H9 (cell line): ENCODE results near the gene KCNG1. TPM values are rescaled to one million over a fixed set of nuclear protein-coding genes. Genes with fewer than 3 reads are reported as not detected.

Experiments used
- DNase-seq: peaks from one replicate; pipeline ENCODE4 v3.0.0-alpha.2; 2017
- H2AFZ ChIP-seq: one replicate; pipeline ENCODE4 v1.6.1; 2013; ENCODE audit warnings: mild to moderate bottlenecking, low read length, control low read depth, moderate library complexity
- H2AK5ac ChIP-seq: 2 replicates; pipeline ENCODE4 v1.6.1; 2013; ENCODE audit warnings: low read length, control low read depth, mixed read lengths; ENCODE audit not compliant: insufficient read length
- H2BK120ac ChIP-seq: one replicate; pipeline ENCODE4 v1.6.1; 2013; ENCODE audit warnings: low read depth, mild to moderate bottlenecking, low read length, control low read depth, inconsistent platforms; ENCODE audit not compliant: poor library complexity, severe bottlenecking
- H2BK12ac ChIP-seq: 2 replicates; pipeline ENCODE4 v1.6.1; 2013; ENCODE audit warnings: low read length, control low read depth, mixed read lengths, low read depth; ENCODE audit not compliant: insufficient read length
- H2BK15ac ChIP-seq: 2 replicates; pipeline ENCODE4 v1.6.1; 2013; ENCODE audit warnings: low read depth, low read length, control low read depth
- H2BK20ac ChIP-seq: one replicate; pipeline ENCODE4 v1.6.1; 2013; ENCODE audit warnings: low read depth, mild to moderate bottlenecking, low read length, control low read depth, inconsistent platforms; ENCODE audit not compliant: poor library complexity, severe bottlenecking
- H2BK5ac ChIP-seq: 2 replicates; pipeline ENCODE4 v1.6.1; 2013; ENCODE audit warnings: low read length, control low read depth, mixed read lengths; ENCODE audit not compliant: insufficient read length
- H3K14ac ChIP-seq: 2 replicates; pipeline ENCODE4 v1.6.1; 2013; ENCODE audit warnings: low read length, control low read depth; ENCODE audit not compliant: insufficient read depth
- H3K18ac ChIP-seq: 2 replicates; pipeline ENCODE4 v1.6.1; 2013; ENCODE audit warnings: low read depth, mild to moderate bottlenecking, mixed read lengths, low read length, control low read depth; ENCODE audit not compliant: insufficient read length
- H3K23ac ChIP-seq: 2 replicates; pipeline ENCODE4 v1.6.1; 2013; ENCODE audit warnings: low read length, control low read depth, mixed read lengths, low read depth; ENCODE audit not compliant: insufficient read length
- H3K23me2 ChIP-seq: 2 replicates; pipeline ENCODE4 v1.6.1; 2013; ENCODE audit warnings: low read depth, mild to moderate bottlenecking, mixed read lengths, low read length, control low read depth; ENCODE audit not compliant: insufficient read length, poor library complexity, severe bottlenecking
- H3K27ac ChIP-seq: 2 replicates; pipeline ENCODE4 v1.5.1; 2013; ENCODE audit warnings: low read length, control low read depth, mixed read lengths, low read depth; ENCODE audit not compliant: insufficient read length
- H3K27me3 ChIP-seq: 2 replicates; pipeline ENCODE4 v1.6.1; 2013; ENCODE audit warnings: low read length, control low read depth, inconsistent platforms; ENCODE audit not compliant: insufficient read depth
- H3K4ac ChIP-seq: 2 replicates; pipeline ENCODE4 v1.6.1; 2013; ENCODE audit warnings: low read depth, mild to moderate bottlenecking, control low read depth, inconsistent platforms, low read length, moderate library complexity
- H3K4me1 ChIP-seq: 2 replicates; pipeline ENCODE4 v1.6.1; 2013; ENCODE audit warnings: low read length, control low read depth, inconsistent platforms; ENCODE audit not compliant: insufficient read depth
- H3K4me2 ChIP-seq: 2 replicates; pipeline ENCODE4 v1.6.1; 2013; ENCODE audit warnings: low read length, control low read depth, mixed read lengths; ENCODE audit not compliant: insufficient read length, insufficient read depth
- H3K56ac ChIP-seq: 2 replicates; pipeline ENCODE4 v1.6.1; 2013; ENCODE audit warnings: low read depth, mild to moderate bottlenecking, mixed read lengths, low read length, control low read depth; ENCODE audit not compliant: insufficient read length
- H3K79me1 ChIP-seq: 2 replicates; pipeline ENCODE4 v1.6.1; 2013; ENCODE audit warnings: low read depth, mild to moderate bottlenecking, moderate library complexity, low read length, control low read depth, inconsistent platforms; ENCODE audit not compliant: insufficient read depth, poor library complexity, severe bottlenecking
- H3K79me2 ChIP-seq: 2 replicates; pipeline ENCODE4 v1.6.1; 2013; ENCODE audit warnings: low read length, control low read depth, inconsistent platforms; ENCODE audit not compliant: insufficient read depth
- H3K9ac ChIP-seq: 2 replicates; pipeline ENCODE4 v1.6.1; 2013; ENCODE audit warnings: low read length, control low read depth, mixed read lengths; ENCODE audit not compliant: insufficient read length; ENCODE audit errors: extremely low read depth
- H3K9me3 ChIP-seq: one replicate; pipeline ENCODE4 v1.6.1; 2013; ENCODE audit warnings: low read depth, low read length, inconsistent platforms; ENCODE audit not compliant: control insufficient read depth
- H3T11ph ChIP-seq: one replicate; pipeline ENCODE4 v1.6.1; 2013; ENCODE audit warnings: mild to moderate bottlenecking, low read length, control low read depth, inconsistent platforms
- H4K20me1 ChIP-seq: one replicate; pipeline ENCODE4 v1.6.1; 2013; ENCODE audit not compliant: control insufficient read depth, insufficient read length, insufficient read depth
- H4K5ac ChIP-seq: 2 replicates; pipeline ENCODE4 v1.6.1; 2013; ENCODE audit warnings: low read depth, mild to moderate bottlenecking, mixed read lengths, low read length, control low read depth; ENCODE audit not compliant: insufficient read length
- H4K8ac ChIP-seq: replicated peaks from 2 replicates; pipeline ENCODE4 v1.6.1; 2013; ENCODE audit warnings: low read length, control low read depth, mixed read lengths, low read depth; ENCODE audit not compliant: insufficient read length
- H4K91ac ChIP-seq: 2 replicates; pipeline ENCODE4 v1.6.1; 2013; ENCODE audit warnings: low read depth, mild to moderate bottlenecking, moderate library complexity, mixed read lengths, low read length, control low read depth; ENCODE audit not compliant: insufficient read length
- H3K27ac Mint-ChIP-seq, 3 experiments: 2 replicates in 2 of 3; 3 replicates in 1 of 3; pipeline ENCODE4 v1.8.0; 2020 to 2021; ENCODE audit warnings: mixed read lengths in 3 of 3, mild to moderate bottlenecking in 1 of 3, moderate library complexity in 1 of 3
- H3K27me3 Mint-ChIP-seq: 2 replicates; pipeline ENCODE4 v1.8.0; 2021; ENCODE audit warnings: low read depth, mild to moderate bottlenecking, moderate library complexity, mixed read lengths
- H3K36me3 Mint-ChIP-seq, 3 experiments: 2 replicates in 2 of 3; 3 replicates in 1 of 3; pipeline ENCODE4 v1.8.0; 2020 to 2021; ENCODE audit warnings: low read depth in 3 of 3, mixed read lengths in 3 of 3; ENCODE audit not compliant: insufficient read depth in 1 of 3
- H3K4me1 Mint-ChIP-seq, 2 experiments: 2 replicates each; pipeline ENCODE4 v1.8.0; 2020; ENCODE audit warnings: mixed read lengths in 2 of 2
- H3K4me3 Mint-ChIP-seq, 2 experiments: 2 replicates in 1 of 2; 3 replicates in 1 of 2; pipeline ENCODE4 v1.8.0; 2020 to 2021; ENCODE audit warnings: mild to moderate bottlenecking in 2 of 2, mixed read lengths in 2 of 2, moderate library complexity in 1 of 2
- H3K9me3 Mint-ChIP-seq, 2 experiments: 2 replicates in 1 of 2; 3 replicates in 1 of 2; pipeline ENCODE4 v1.8.0; 2020; ENCODE audit warnings: mild to moderate bottlenecking in 2 of 2, mixed read lengths in 2 of 2, moderate library complexity in 1 of 2
- WGBS: extraction: QIAGEN DNeasy Blood & Tissue Kit; methylation state at CpG from one replicate; pipeline ENCODE4 v1.1.7; 2013; ENCODE audit warnings: missing lambda C conversion rate, low lambda C conversion rate, mixed read lengths; ENCODE audit not compliant: insufficient read length; ENCODE audit errors: extremely low coverage; 5-methylcytosine and 5-hydroxymethylcytosine counted together
- total RNA-seq: library from RNA; stranded (reverse); gene quantifications from 2 replicates; pipeline ENCODE4 v1.2.1, GENCODE V29; 2021
- TF ChIP-seq, protein P1 (sequence below): fragments of 200-600 bp; sonication (generic); conservative IDR thresholded peaks from 3 replicates; pipeline ENCODE4 v1.8.0; 2021; ENCODE audit warnings: antibody characterized with exemption, mild to moderate bottlenecking

The KCNG1 gene
- total RNA-seq, 1 experiment from 2014 or later = 13.2 TPM

DNA sequence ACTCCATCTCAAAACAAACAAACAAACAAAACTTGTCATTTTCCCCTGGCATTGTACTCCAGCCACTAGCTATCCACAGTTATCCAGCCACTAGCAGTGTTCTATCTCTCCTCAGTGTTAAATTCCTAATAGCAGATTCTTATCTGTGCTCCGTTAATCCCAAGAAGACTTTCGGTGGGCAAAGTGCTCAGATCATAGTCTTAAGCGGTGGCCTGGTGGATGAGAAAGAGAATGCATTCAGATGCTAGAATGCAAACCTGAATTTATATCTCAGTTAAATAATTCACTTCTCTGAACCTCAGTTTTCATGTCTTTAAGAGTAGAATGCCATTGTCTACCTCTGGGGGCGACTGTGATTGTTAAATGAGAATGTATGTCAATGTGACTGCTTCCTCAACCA, 47.7 kb upstream of the KCNG1 start:
- H3K4me1 Mint-ChIP-seq = peaks cover 8 to 12% of the 10 kb centered on the region in 2 experiments
- no peak overlapping the region for H3K56ac ChIP-seq
- no peak overlapping the region for H2BK20ac ChIP-seq
- H3K18ac ChIP-seq = no peak overlapping the region
- H4K8ac ChIP-seq = no peak overlapping the region
- H3K14ac ChIP-seq = no peak overlapping the region
- no peak overlapping the region for H3K4me2 ChIP-seq
- H4K20me1 ChIP-seq = no peaks in the 10 kb centered on the region
- no peak overlapping the region for H2BK5ac ChIP-seq
- no peak overlapping the region for H3K23ac ChIP-seq
- H3K27ac ChIP-seq = no peak overlapping the region
- H3K4ac ChIP-seq = no peak overlapping the region
- H3K4me1 ChIP-seq = no peaks in the 10 kb centered on the region
- no peak overlapping the region for H3K4me3 Mint-ChIP-seq
- H2AFZ ChIP-seq = peak overlapping the region; percentile 51
- no peaks in the 10 kb centered on the region for H3K79me1 ChIP-seq
- no peaks in the 10 kb centered on the region for H3K9me3 ChIP-seq
- H3K79me2 ChIP-seq = no peaks in the 10 kb centered on the region
- no peak overlapping the region for H3T11ph ChIP-seq
- TF ChIP-seq, protein P1, sequence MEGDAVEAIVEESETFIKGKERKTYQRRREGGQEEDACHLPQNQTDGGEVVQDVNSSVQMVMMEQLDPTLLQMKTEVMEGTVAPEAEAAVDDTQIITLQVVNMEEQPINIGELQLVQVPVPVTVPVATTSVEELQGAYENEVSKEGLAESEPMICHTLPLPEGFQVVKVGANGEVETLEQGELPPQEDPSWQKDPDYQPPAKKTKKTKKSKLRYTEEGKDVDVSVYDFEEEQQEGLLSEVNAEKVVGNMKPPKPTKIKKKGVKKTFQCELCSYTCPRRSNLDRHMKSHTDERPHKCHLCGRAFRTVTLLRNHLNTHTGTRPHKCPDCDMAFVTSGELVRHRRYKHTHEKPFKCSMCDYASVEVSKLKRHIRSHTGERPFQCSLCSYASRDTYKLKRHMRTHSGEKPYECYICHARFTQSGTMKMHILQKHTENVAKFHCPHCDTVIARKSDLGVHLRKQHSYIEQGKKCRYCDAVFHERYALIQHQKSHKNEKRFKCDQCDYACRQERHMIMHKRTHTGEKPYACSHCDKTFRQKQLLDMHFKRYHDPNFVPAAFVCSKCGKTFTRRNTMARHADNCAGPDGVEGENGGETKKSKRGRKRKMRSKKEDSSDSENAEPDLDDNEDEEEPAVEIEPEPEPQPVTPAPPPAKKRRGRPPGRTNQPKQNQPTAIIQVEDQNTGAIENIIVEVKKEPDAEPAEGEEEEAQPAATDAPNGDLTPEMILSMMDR = peak; percentile 48; the same call in 2 of the 3 replicates
- no peaks in the 10 kb centered on the region for H3K36me3 Mint-ChIP-seq
- no peak overlapping the region for H2BK12ac ChIP-seq
- H3K27ac Mint-ChIP-seq = peak overlapping the region in 1 of 3 experiments; percentile 41; a peak in 1 of 7 replicates
- H3K27me3 ChIP-seq = no peaks in the 10 kb centered on the region
- no peak overlapping the region for H4K5ac ChIP-seq
- no peaks in the 10 kb centered on the region for H3K23me2 ChIP-seq
- no peaks in the 10 kb centered on the region; a peak in 1 of 5 replicates for H3K9me3 Mint-ChIP-seq
- H2AK5ac ChIP-seq = no peak overlapping the region
- no CpG with 5 or more reads among the region's 4 CpGs for WGBS
- no peak for DNase-seq
- H3K27me3 Mint-ChIP-seq = peaks cover 11% of the 10 kb centered on the region
- H2BK15ac ChIP-seq = no peak overlapping the region
- no peak overlapping the region for H2BK120ac ChIP-seq
- no peak overlapping the region for H4K91ac ChIP-seq
- no peak overlapping the region for H3K9ac ChIP-seq
